ENCODE measurements around the gene CRYBG3.

GRCh38 chr3:97821287-97821773 is 481 bp upstream of the CRYBG3 start:
- TF ChIP-seq POLR2AphosphoS5 (IDR thresholded peaks at IDR 0.05; ENCODE audit: low read depth, low read length), result no peak
- TF ChIP-seq TAF1 (IDR thresholded peaks at IDR 0.05; ENCODE audit: borderline replicate concordance, insufficient read depth, low read length), result no peak
- no peak for TF ChIP-seq SIN3A (IDR thresholded peaks at IDR 0.05; ENCODE audit: borderline replicate concordance, insufficient read depth, low read length)
- TF ChIP-seq, protein P1, sequence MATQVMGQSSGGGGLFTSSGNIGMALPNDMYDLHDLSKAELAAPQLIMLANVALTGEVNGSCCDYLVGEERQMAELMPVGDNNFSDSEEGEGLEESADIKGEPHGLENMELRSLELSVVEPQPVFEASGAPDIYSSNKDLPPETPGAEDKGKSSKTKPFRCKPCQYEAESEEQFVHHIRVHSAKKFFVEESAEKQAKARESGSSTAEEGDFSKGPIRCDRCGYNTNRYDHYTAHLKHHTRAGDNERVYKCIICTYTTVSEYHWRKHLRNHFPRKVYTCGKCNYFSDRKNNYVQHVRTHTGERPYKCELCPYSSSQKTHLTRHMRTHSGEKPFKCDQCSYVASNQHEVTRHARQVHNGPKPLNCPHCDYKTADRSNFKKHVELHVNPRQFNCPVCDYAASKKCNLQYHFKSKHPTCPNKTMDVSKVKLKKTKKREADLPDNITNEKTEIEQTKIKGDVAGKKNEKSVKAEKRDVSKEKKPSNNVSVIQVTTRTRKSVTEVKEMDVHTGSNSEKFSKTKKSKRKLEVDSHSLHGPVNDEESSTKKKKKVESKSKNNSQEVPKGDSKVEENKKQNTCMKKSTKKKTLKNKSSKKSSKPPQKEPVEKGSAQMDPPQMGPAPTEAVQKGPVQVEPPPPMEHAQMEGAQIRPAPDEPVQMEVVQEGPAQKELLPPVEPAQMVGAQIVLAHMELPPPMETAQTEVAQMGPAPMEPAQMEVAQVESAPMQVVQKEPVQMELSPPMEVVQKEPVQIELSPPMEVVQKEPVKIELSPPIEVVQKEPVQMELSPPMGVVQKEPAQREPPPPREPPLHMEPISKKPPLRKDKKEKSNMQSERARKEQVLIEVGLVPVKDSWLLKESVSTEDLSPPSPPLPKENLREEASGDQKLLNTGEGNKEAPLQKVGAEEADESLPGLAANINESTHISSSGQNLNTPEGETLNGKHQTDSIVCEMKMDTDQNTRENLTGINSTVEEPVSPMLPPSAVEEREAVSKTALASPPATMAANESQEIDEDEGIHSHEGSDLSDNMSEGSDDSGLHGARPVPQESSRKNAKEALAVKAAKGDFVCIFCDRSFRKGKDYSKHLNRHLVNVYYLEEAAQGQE (IDR thresholded peaks at IDR 0.05; ENCODE audit: insufficient read depth in 1 of 2, low read depth in 2 of 2, low read length in 2 of 2), result no peak
- TF ChIP-seq FOXP2 (optimal IDR thresholded peaks at IDR 0.05; ENCODE audit: borderline replicate concordance, extremely low read depth, extremely low read length, insufficient read depth), result no peak
